Bronchial epithelial cell (primary cell): ENCODE data around the gene INO80C. TPM values are rescaled to one million over a fixed set of nuclear protein-coding genes. Genes with fewer than 3 reads are reported as not detected.
"Not testable (repeated sequence)": the region's sequence is repeated elsewhere in the genome, so short reads cannot be mapped to it uniquely, and the experiment has no call there.

Experiments used
- DNase-seq: peaks from one replicate; pipeline ENCODE4 v3.0.0-alpha.2; 2010; ENCODE audit warnings: low read depth
- FAIRE-seq: peaks from 2 replicates; lab custom pipeline; 2011; peaks lifted over from hg19 to GRCh38; lab: Jason Lieb, UNC
- H3K27me3 ChIP-seq: 2 replicates; pipeline ENCODE4 v1.5.1; 2011; ENCODE audit warnings: low read length; ENCODE audit not compliant: control insufficient read depth, insufficient read depth
- H3K36me3 ChIP-seq: 2 replicates; pipeline ENCODE4 v1.5.1; 2011; ENCODE audit warnings: low read length; ENCODE audit not compliant: control insufficient read depth, insufficient read depth
- H3K4me3 ChIP-seq: 2 replicates; pipeline ENCODE4 v1.5.1; 2011; ENCODE audit warnings: mild to moderate bottlenecking, low read depth, low read length, control low read depth
- total RNA-seq: library from RNA; depleted of rRNA; stranded (reverse); fragments of >200 nt; gene quantifications from 2 replicates; pipeline ENCODE4 v1.2.1, GENCODE V29; 2014
- TF ChIP-seq, protein P1 (sequence below): IDR thresholded peaks from 2 replicates; pipeline ENCODE4 v1.5.1; 2011; ENCODE audit warnings: mild to moderate bottlenecking, moderate library complexity, low read length, control low read depth, inconsistent platforms; ENCODE audit not compliant: insufficient read depth, severe bottlenecking

Gene INO80C
- total RNA-seq, 1 donor from 2014 or later, result 5.3 TPM

DNA sequence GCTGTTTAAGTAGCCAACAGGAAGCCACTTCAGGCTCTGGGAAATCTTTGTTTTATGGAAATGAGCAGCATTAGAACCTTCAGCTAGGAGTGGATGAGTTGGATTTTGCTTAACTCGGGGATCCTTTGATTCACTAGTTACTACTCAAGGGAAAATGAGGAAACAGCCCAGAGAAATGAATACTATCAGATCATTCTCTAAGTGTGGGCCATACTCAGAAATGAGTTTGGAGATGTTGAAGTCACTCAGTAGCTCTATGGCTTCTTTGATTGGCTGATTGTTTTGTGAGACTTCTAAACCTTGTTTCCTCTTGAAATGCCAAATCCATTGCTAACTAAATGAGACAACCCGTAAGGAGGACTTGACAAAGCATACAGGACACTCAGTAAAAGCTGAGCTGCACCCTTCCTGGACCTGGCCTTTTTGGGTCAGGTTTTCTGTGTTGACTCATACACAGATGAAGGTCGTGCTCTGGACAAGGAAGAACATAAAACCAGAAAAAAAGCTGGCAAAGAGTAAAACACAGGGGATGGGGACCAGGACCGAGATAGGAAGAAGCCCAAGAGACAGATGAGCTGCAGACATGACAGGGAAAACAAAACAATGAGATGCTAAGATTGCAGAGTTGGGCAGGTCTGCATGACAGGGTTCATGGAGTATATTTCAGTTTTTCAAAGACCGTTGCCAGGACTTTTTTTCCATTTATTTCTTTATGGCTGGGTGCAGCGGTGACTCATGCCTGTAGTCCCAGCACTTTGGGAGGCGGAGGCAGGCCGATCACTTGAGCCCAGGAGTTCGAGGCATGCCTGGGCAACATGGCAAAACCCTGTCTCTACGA lies 41.6 kb downstream of the INO80C start:
- Histone ChIP-seq H3K36me3 (no peaks in the 10 kb centered on the region), H3K27me3 (no peaks in the 10 kb centered on the region), H3K4me3 (no peak overlapping the region)
- TF ChIP-seq, protein P1, sequence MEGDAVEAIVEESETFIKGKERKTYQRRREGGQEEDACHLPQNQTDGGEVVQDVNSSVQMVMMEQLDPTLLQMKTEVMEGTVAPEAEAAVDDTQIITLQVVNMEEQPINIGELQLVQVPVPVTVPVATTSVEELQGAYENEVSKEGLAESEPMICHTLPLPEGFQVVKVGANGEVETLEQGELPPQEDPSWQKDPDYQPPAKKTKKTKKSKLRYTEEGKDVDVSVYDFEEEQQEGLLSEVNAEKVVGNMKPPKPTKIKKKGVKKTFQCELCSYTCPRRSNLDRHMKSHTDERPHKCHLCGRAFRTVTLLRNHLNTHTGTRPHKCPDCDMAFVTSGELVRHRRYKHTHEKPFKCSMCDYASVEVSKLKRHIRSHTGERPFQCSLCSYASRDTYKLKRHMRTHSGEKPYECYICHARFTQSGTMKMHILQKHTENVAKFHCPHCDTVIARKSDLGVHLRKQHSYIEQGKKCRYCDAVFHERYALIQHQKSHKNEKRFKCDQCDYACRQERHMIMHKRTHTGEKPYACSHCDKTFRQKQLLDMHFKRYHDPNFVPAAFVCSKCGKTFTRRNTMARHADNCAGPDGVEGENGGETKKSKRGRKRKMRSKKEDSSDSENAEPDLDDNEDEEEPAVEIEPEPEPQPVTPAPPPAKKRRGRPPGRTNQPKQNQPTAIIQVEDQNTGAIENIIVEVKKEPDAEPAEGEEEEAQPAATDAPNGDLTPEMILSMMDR, result no peak
- DNase-seq, result peak; percentile 90
- FAIRE-seq, result peak; percentile 66

DNA sequence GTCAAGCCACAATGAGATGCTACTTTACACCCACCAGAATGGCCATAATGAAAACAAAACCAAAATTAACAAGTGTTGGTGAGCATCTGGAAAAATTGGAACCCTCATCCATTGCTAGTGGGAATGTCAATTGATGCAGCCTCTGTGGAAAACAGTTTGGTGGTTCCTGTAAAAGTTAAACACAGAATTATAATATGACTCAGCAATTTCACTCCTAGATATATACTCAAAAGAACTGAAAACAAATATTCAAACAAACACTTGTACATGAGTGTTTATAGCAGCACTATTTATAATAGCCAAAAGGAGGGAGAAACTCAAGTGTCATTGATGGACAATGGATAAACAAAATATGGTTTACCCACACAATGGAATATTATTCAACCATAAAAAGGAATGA lies 43.0 kb downstream of the INO80C start:
- H3K36me3 ChIP-seq, result no peaks in the 10 kb centered on the region
- no peak for FAIRE-seq
- H3K27me3 ChIP-seq, result no peaks in the 10 kb centered on the region
- H3K4me3 ChIP-seq, result no peak overlapping the region
- no peak for DNase-seq
- TF ChIP-seq, protein P1, result no peak

DNA sequence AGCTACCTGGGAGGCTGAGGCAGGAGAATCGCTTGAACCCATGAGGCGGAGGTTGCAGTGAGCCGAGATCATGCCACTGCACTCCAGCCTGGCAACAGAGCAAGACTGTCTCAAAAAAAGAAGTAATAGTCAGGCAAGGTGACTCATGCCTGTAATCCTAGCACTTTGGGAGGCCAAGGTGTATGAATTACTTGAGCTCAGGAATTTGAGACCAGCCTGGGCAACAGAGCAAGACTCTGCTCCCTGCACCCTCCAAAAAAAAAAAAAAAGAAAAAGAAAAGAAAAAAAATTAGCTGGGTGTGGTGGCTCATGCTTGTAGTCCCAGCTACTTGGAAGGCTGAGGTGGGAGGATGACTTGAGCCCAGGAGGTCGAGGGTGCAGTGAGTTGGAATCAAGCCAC lies 44.7 kb downstream of the INO80C start:
- H3K27me3 ChIP-seq, H3K36me3 ChIP-seq, H3K4me3 ChIP-seq, FAIRE-seq: not testable (repeated sequence)
- DNase-seq, result peak; percentile 80

DNA sequence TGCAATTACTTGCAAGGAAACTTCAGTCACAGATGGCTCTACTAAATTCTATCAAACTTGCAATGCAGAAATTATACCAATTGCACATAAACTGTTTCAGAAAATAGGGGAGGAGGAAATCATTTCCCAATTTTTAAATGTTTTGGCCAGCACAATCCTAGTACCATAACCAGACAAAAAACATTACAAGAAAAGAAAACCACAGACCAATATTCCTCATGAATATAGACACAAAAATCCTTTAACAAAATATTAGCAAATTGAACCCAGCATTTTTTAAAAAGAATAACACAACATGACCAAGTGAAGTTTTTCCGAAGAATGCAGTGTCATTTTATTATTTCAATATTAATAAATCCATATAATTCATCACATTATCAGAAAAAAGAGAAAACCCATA lies 45.8 kb downstream of the INO80C start:
- H3K4me3 ChIP-seq, result no peak overlapping the region
- FAIRE-seq, result no peak
- TF ChIP-seq, protein P1, result no peak
- DNase-seq, result no peak
- no peaks in the 10 kb centered on the region for H3K27me3 ChIP-seq
- no peaks in the 10 kb centered on the region for H3K36me3 ChIP-seq

DNA sequence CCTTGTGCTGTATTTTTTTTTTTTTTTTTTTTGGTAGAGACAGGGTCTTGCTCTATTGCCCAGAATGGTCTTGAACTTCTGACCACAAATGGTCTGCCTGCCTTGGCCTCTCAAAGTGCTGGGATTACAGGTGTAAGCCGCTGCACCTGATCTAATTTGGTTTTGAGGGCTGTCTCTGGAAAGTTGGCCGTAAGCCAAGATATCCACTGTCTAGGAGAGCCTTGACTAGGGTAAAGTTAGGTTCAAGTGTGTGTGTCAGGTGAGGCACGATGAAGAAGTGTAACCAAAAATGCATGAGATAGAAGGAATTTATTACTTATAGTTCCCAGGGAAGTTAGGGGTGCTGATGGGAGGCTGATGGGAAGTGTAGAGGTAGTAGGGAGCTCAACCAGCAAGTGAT lies 46.7 kb downstream of the INO80C start:
- H3K36me3 ChIP-seq, result no peaks in the 10 kb centered on the region
- DNase-seq (no peak), FAIRE-seq (no peak)
- TF ChIP-seq, protein P1, result no peak
- no peaks in the 10 kb centered on the region for H3K27me3 ChIP-seq
- no peak overlapping the region for H3K4me3 ChIP-seq

DNA sequence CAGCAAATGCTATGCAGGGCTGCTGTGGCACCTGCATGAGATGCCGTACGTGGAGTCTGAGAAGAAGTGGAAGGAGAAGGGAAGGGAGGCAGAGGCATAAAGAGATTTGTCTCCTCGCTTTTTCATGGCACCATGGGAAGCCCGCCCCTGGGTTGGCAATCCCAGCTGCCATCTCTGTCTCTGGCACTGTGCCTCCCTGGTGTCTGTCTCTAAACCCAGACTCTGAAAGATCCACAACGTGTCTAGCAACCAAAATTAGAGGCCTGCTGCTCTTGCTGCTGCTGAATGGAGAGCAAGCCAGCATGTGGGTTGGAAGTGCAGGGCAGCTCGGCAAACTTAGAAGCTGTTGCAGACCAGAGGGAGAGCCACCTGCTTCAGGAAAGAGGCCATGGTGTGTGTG lies 53.1 kb downstream of the INO80C start:
- H3K4me3 ChIP-seq, result no peak overlapping the region
- no peaks in the 10 kb centered on the region for H3K36me3 ChIP-seq
- TF ChIP-seq, protein P1, result no peak
- no peak for FAIRE-seq
- H3K27me3 ChIP-seq, result no peaks in the 10 kb centered on the region
- DNase-seq, result no peak
